GM18873 (cell line): ENCODE results near the gene CFAP97D1.

Experiments
- ATAC-seq: cut with Tn5 transposase; IDR thresholded peaks from one replicate; pipeline ENCODE4 v1.9.1; 2021; ENCODE audit warnings: mild to moderate bottlenecking, moderate library complexity, moderate number of reproducible peaks; ENCODE audit not compliant: unreplicated experiment, low FRiP score

Gene CFAP97D1

DNA sequence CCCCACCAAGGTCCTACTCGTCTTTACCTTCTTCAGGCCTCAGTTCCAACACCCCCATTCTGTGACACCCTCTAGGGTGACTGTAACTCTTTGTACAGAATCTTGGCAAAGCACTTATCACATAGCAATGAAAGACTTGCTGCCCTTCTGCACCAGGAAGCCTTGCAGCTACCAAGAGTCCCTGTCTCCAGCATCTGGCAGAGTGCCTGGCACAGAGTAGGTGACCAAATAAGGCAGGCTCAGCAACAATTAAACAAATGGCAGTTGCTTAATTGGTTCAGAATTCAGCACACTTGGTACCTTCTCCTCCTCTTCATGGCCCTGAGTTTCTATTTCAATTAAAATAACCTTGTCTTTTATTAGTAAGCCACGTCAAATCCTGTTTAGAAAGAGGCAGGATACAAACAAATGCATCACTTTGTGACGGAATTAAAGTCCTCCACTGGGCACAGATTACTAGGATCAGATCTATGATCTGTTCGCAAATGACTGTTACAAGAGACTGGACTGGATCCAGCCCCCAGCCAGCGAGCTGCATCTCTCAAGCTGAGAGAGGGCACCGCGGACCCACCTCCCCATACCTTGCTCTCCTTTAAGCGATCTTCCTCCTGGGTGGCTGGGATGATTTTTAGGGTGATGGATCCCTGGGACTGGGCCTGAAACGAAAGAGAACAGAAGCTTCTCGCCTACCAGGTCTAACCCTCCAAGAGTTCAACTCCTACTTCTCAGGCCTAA, 43.3 kb downstream of the CFAP97D1 start:
- ATAC-seq: no peak

DNA sequence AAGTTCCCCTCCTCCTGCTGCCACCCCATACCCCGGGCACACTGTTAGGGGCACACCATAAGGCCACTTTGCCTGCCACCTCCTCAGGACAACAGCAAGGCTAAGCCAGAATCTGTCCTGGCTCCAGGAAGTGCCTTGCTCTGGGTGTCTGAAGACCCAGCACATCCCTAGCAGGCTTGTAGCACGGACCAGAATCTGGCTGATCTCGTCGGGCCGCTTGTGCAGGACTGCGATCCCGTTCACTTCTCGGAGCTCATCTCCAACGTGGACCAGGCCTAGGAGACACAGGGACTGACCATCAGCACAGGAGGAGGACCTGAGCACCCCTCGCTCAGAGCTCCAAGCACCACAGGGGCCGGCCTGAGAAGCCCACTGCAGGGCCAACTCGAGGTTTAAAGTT, 45.3 kb downstream of the CFAP97D1 start:
- ATAC-seq: no peak

DNA sequence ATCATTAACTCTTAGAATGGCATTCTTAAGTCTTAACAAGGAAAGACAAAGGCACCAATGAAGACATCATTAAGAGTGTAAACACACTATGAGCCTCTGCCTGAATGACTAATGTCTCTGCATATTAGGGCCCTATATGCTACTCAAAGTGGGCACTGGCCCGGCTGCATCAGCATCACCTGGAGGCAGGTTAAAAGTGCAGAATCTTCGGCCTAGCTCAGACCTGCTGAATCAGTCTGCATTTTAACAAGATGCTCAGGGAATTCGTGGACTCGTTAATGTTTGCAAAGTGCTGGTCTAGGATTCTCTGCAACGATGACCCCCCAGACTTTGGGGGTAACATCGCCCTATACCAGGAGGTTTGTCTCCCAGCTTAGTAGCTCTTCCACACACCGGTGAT, 46.0 kb downstream of the CFAP97D1 start:
- ATAC-seq: no peak

DNA sequence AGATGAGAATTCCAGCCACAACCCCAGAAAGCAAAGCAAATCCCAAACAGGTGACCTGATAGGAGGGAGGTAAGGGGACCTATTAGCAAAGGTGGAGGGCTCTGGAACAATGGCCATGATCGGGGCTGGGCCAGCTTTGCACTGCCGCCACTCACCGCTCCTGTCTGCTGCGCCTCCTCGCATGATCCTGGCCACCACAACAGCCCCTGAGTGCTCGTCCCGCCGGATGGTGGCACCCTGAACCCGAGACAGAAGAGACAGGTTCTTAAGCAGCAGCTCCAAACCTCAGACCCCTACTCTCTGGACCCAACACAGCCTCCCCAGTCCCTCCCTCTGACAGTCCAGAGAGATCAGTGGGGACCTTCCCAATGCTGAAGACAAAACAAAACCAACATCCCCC, 47.4 kb downstream of the CFAP97D1 start:
- ATAC-seq: no peak

DNA sequence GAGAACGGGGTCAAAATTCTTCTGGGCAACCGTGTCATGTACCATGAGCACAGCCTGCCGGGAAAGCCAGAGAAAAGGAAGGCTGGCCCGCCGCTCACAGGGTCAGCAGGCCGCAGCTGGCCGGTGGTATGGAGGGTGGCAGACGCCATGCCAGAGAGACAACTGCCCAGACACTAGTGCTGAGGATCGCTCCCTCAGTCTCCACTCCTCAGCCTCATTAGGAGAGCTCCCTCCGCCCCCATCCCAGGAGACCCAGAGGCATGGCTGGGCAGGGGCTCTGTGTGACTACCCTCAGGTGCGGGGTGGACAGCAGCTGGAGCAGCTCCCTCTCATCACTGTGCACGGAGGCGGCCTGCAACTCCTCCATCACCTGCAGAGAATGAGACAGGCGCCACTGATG, 49.5 kb downstream of the CFAP97D1 start:
- ATAC-seq: no peak

DNA sequence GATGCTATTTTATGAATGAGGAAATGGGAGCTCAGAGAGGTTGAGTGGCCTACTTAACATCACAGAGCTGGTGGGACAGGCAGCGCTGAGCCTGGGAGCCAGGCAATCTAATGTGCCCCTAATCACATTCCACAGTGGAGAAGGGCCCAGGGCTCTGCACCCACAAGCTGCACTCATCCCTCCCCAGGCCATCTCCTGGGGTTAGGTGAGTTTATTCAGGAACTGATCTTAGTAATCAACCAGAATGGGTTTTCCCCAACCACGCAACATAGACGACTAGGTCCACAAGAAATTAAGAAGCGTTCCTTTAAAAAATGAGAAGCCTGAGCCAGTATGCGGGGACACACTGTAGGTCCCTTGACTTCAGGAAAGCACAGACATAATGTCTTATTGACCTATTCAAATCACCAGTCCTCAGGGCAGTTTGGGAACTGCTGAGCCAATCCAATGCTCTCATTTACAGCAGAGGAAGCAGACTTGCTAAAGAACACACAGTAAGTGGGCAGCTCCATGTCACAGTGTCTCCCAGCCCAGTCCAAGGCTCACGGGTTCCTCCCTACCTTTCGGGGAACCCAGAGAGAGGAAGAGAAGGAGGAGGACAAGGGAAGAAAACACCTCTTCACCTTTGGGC, 50.4 kb downstream of the CFAP97D1 start:
- ATAC-seq: no peak

DNA sequence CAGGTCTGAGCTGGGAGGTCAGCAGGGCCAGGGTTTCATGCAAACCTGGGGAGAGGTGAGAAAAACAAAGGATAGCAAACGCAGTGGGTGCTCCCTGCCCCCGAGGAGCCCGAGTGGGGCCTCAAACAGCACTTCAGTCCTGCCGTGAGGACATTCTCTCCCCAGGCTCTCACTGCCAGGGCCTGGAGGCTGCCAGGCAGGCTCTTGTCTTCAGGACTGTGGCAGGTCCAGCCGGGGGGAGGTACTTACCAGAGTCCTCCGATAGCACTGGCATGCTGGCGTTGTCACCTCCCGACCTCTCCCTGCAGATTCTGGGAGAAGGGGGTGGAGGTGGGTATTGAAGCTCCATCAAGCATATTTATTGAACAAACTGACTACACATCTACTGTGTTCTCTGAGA, 51.4 kb downstream of the CFAP97D1 start:
- no peak for ATAC-seq

DNA sequence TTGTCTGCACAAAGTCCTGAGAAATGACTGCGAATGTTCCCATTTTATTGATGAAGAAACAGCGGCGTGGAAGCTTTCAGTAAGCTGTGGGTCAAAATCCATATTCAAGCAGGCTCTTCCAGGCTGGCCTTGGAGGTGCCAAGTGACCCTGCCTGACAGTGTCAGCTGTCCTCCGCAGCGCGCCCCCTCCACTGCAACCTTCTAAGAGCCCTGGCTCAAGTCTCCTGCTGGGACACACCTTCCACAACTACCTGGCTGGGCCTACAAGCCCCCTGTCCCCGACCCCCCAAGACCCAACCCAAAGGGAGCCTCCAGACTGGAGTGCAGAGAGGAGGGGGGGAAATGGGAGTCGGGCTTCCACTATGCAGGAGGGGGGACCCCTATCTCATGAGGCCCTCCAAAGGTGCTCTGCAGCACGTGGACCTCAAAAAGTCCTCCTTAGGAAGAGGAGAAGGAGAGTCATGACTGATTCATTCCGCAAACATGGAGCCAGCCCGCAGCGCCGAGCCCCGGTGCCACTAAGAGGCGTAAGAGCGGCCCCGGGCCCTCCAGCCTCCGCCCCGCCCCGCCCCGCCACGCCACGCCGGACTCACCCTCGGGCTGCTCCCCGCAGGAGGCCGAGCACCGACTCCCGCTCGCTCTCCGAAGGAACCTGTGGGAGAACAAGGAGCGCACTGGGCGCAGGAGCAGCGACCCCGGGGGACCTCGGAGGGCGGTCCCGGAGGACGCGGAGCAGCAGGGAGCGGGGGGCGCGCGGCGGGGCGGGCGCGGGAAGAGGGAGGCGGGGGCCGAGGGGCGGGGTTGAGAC, 52.1 kb downstream of the CFAP97D1 start:
- no peak for ATAC-seq

DNA sequence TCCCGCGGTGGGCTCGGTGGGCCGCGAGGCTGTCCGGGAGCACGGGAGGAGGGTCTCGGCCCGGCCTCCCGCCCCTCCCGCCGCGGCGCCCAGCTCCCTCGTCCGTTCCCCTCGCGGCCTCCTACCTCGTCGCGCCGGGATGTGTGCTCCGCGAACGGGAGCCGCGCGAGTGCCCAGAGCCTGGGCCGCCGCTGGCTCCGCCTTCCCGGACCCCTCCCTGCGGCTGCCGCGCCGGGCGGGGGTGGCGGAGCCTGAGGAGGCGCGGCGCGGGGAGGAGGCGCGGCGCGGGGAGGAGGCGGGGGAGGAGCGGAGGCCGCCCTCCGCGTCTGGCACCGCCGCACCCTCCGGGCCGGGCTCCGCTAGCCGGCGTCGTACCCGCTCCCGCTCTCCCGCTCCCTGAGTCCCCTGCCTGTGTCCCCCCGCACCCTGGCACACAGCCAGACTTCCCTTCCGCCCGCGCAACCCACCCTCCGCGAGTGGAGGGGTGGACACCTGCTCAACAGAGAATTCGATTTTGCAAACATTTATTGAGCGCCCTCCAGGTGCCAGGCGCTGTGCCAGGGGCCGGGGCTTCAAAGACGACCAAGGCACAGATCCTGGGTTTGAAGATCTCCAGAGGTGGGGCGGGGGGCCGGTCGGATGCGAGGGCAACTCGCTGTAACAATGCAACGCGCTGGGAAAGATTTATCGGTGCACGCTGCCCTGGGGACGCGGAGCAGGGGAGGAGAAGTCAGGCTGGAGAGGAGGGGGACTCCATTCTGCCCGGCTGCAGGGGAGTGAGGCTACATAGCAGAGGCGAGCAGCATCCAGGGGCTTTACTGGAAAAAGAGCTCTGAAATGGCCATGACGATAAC, 53.0 kb downstream of the CFAP97D1 start, which contains the start of gene MPP3:
MPP3 (minus strand) TSS at position 171 of the 854 bp plus-strand sequence. CDS start 1,240 bp downstream, outside the sequence.
- ATAC-seq: no peak

DNA sequence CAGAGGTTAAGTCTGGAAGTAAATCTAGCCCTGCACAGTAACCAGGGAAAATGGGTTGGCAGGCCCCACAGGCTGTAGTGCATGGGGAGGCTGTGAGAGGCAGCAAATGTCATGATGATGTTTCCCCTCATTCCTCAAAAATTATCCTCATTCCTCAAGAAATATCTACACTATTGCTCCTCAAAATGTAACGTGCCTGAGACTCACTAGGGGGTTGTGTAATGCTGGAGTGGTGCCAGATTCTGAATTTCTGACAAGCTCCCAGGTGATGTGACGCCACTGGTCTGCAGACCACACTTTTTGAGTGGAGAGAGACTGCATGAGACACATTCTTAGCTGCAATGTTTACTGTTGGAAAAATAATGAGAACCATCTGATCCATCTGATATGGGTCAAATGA, 53.9 kb downstream of the CFAP97D1 start:
- ATAC-seq: no peak
